GM18873 (cell line): Measurements from ENCODE around the gene TFAP2A.

ENCODE experiments used
- ATAC-seq: cut with Tn5 transposase; IDR thresholded peaks from one replicate; pipeline ENCODE4 v1.9.1; 2021; ENCODE audit warnings: mild to moderate bottlenecking, moderate library complexity, moderate number of reproducible peaks; ENCODE audit not compliant: unreplicated experiment, low FRiP score

Gene TFAP2A

DNA sequence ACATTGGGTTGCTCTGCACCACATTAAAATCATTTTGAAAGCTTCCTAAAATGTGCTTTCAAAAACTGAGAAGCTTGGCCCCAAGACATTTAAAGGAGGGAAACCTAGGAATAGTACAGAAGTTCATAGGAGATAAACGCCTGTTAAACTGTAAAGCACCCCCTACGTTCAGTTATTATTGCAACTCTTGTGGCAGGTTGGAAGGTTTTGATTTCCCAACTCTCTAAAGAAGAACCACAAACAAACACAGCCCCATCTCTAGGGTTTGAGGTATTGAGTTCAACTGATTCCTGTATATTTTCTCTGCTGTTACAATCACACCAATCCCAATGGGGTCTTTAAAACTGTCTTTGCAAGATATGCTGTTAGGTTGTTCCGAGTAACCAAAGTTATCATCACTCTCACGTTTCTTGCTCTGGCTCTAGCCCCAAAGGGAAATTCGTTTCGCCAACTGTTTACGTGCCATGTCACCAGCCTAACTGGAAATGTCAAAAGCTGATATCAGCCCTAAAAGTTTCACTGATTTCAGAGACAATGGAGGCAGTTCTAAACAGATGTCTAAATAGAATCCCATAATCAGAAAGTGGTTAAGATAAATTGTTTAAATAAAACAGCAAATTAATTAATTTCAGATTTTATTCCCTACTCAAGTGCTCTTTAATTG is 12.1 kb downstream of the TFAP2A start:
- ATAC-seq = no peak

- ATAC-seq = no peak
Measured at GRCh38 chr6:10401632-10402223, 13.1 kb downstream of the TFAP2A start.

DNA sequence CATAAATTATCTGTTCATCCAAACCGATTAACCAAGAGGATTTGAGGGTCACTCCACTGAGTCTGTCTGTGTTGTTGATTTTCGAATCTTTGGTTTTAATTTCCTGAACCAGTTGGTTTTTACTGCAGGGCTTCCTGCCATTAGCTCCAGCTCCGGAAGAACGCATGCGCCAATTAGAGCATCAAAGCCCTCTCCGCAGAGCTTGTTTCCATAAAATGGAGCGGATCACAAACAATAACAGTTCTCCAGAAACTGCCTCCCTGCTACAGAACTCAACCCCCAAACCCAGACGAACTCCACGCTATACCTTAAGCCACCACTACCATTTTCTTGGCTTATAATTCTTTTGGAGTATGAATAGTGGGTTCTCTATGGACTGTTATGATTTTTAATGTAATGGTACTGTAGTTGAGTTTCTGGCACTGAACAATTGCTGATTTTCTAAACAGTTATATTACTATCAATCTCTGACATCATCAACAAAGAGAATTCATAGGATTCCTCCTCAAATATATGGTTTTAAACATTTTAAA is 13.8 kb downstream of the TFAP2A start:
- ATAC-seq = no peak

GRCh38 chr6:10400330-10400729 is 14.5 kb downstream of the TFAP2A start:
- ATAC-seq = no peak

DNA sequence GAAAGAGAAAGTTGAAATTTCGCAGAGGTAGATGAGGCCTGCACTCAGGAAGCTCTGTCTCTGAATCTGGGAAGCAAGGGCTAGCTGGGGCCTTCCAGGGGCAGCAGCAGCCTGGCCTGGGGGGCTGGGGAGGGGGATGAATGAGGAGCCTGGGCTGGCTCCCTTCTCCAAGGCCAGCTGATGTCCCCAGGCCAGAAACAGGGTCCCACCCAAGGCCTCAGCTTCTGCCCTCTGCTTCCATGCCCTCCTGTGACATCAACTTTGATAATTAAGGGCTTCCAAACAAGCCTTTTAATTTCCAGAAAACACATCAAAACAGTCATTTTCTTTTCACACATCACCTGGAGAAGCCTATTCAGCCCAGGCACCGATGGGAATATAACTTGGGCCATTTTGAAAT is 15.4 kb downstream of the TFAP2A start:
- ATAC-seq = no peak

GRCh38 chr6:10398446-10399218 is 16.2 kb downstream of the TFAP2A start:
- ATAC-seq = no peak

DNA sequence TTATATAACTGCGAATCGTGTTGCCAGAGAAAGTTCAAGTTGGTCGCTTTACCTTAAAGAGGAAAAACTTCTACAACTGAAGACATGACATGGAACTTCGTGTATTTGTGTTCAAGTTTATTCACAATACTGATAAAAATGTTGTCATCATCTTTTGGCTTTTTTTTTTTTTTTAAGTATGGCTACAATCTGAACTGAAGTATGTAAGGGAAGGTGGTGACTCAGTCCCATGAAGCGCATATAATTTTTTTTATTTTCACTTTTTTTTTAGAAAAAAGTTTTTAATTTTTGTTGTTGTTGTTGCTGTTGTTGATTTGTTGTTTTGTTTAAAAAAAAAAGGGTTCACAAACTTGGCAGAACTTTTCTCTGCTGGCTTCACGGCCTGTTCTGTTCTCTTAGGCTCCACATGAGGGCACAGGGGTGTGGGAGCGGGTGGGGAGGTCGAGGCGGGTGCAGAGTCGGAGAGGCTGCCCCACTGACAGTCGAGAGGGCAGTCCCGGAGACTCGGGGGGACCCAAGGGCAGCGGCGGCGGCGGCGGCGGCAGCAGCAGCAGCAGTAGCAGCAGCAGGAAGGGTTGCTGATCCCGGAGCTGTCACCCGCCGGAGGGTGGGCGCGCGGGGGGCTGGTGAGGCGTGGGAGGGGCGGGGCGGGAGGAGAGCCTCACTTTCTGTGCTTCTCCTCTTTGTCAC is 17.0 kb downstream of the TFAP2A start:
- ATAC-seq = no peak

- ATAC-seq = no peak
Measured at GRCh38 chr6:10396785-10397184, 18.1 kb downstream of the TFAP2A start.

DNA sequence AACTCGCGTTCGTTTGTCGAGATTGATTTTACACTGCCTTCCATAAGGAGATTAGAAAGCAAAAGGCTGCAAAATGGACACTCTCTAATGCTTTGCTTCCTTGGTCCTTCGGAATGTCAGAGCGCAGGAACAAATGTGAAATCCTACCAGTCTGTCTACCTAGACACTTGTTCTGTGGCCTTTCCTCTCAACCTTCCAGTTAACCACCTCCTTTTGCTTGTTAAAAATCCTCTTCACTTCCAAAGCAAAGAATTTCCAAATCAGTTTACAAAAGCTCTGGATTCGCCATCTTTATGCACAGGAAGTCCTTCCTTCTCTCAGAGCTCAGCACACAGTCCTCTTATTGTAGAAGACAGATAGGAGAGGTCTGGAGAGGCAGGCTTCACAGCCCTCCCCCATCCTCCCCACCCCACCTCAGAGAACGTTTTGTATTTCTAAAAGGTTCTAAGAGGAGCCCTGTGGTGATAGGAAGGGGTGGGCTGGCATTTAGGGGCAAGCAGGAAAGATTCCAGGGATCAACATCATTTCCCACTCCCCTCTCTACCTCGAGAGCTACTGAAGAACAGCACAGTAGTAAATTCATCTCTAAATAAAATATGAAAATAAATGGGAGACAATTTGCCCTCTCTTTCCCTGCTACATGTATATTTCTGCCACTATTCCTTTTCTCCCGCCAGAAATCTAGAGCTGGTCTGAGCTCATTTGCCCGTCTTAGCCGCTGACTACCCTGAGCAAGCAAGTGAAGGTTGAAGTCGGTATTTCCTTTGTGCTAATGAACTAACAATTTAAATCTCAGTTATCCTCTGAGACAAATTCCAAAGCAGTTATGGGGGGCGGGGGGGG is 18.9 kb downstream of the TFAP2A start:
- ATAC-seq = no peak

GRCh38 chr6:10395171-10395703 is 19.6 kb downstream of the TFAP2A start:
- ATAC-seq = no peak

DNA sequence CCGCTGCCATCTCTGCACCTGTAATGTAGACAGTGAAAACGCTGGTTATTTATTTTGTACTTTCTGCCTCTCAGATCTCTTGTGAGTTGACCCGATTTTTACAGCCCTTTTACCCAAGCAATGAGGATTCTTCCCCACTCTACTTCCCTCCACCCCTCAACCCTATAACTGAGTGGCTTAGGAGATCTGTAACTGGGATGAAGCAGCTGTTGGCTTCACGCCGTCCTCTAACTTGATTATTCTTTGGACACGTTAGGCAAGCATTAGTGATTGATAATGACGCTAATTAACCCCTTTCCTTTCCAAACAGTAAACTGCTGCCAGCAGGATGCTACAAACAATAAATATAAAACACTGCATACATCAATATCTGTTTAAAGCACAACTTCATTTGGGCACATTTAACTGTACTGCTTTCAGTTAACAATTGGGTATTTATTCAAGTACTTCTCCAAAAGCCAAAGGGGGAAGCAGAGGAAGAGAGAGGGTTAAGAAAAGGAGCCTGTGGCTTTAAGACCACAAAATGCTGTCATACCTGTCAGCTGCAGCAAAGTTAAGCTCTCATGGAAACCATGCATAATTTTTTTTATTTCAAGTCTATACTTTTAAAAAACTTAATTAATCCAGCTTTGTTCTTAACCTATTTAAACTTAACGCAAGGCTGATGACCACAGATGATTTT is 21.2 kb downstream of the TFAP2A start:
- ATAC-seq = no peak

- no peak for ATAC-seq
Measured at GRCh38 chr6:10391799-10392198, 23.1 kb downstream of the TFAP2A start.

DNA sequence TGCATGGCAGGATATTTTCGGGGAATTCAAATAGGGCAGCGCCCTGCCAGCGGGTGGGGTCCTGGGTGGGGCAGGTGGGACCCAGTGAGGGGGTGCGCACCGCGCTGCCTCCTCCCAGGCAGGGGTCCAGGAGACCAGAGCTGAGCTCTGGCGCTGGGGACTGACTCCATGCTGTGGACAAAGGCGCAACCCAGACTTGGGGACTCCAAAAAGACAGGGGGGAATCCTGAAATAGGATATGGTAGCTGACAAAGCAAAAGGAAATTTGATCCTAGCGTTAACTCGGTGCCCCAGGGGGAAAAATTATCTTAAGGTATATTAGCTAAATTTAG is 23.6 kb downstream of the TFAP2A start:
- no peak for ATAC-seq

DNA sequence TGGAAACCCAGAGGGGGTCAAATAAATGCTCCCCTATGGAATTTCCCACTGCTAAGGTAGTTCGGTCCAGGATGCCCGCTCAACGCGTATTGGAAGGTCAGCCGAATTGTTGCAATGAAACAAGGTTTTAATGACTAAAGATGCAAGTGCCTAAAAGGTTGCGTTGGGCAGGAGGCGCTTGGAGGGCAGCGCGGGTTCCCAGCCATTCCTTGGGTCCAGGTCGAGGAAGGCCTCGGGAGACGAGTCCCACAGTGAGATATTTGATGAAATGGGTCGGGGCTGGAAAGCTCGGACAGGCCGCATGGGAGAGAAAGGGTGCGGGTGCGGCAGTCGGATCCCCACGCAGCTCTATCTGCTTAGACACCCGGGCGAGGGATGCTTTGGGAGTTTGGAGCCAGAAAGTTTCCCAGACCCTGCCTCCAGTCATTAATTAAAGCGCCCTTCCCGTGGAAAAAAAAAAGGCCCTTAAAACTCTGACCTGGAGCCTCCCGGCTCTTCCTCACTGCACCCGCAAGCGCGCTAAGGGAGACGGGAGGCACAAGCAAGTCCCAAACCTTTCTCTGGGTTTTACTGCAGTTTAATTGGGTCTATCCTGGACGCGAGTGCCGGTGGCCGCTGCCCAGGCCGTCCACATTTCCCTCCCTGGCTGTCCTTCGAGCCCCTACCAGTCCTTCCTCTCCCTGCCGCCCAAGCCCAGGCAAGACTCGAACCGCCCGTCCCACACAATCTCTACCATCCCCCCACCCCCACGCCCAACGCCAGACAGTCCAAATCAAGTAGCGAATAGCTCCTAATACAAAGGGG is 24.2 kb downstream of the TFAP2A start:
- ATAC-seq = no peak

- ATAC-seq = no peak
Measured at GRCh38 chr6:10389739-10390494, 25.0 kb downstream of the TFAP2A start.

- ATAC-seq = no peak
Measured at GRCh38 chr6:10386756-10387654, 27.9 kb downstream of the TFAP2A start.

DNA sequence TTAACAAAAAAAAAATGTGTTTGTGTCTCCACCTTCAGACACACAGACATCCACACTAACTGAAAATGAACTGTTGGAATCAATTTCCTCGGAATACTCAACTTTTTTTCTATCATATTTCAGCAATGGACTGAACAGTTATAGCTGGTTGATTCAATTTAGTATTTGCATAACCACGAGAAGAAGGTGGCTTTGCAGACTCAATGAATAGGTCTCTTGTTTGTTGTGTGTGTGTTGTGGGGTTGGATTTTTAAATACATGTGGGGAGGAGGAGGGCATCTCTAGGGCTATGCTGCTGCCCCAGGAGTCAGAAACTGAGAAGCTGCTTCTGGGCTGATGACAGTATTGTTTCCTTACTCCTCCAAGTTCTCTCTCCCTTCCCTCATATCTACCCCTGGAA is 28.7 kb downstream of the TFAP2A start:
- no peak for ATAC-seq
